HEK293 (cell line): ENCODE data around the gene TSEN2.

Experiments
- CTCF ChIP-seq: fragments of 450-650 bp; formaldehyde crosslinking; IDR thresholded peaks from 2 replicates; pipeline ENCODE4 v1.5.1; 2016; ENCODE audit warnings: missing biosample characterization, missing genetic modification characterization
- MYNN ChIP-seq: fragments of 450-650 bp; formaldehyde crosslinking; IDR thresholded peaks from 2 replicates; pipeline ENCODE4 v1.5.1; 2016; ENCODE audit warnings: missing biosample characterization, missing genetic modification characterization, borderline replicate concordance
- MZF1 ChIP-seq: fragments of 450-650 bp; formaldehyde crosslinking; IDR thresholded peaks from 2 replicates; pipeline ENCODE4 v1.5.1; 2017; ENCODE audit warnings: missing biosample characterization, missing genetic modification characterization, borderline replicate concordance
- PATZ1 ChIP-seq: fragments of 450-650 bp; formaldehyde crosslinking; IDR thresholded peaks from 2 replicates; pipeline ENCODE4 v1.5.1; 2016; ENCODE audit warnings: missing biosample characterization, missing genetic modification characterization
- ZFP37 ChIP-seq: fragments of 450-650 bp; formaldehyde crosslinking; IDR thresholded peaks from 2 replicates; pipeline ENCODE4 v1.5.1; 2016; ENCODE audit warnings: missing biosample characterization, missing genetic modification characterization
- ZNF114 ChIP-seq: fragments of 450-650 bp; formaldehyde crosslinking; IDR thresholded peaks from 2 replicates; pipeline ENCODE4 v1.5.0; 2017; ENCODE audit warnings: missing biosample characterization, missing genetic modification characterization
- ZNF133 ChIP-seq: fragments of 450-650 bp; formaldehyde crosslinking; IDR thresholded peaks from 2 replicates; pipeline ENCODE4 v1.5.1; 2016; ENCODE audit warnings: missing biosample characterization, missing genetic modification characterization
- ZNF155 ChIP-seq: fragments of 450-650 bp; formaldehyde crosslinking; IDR thresholded peaks from 2 replicates; pipeline ENCODE4 v1.5.1; 2016; ENCODE audit warnings: missing biosample characterization, missing genetic modification characterization
- ZNF280C ChIP-seq: fragments of 450-650 bp; formaldehyde crosslinking; IDR thresholded peaks from 2 replicates; pipeline ENCODE4 v1.5.1; 2016; ENCODE audit warnings: missing biosample characterization, missing genetic modification characterization
- ZNF510 ChIP-seq: fragments of 450-650 bp; formaldehyde crosslinking; IDR thresholded peaks from 2 replicates; pipeline ENCODE4 v1.5.1; 2018; ENCODE audit warnings: mild to moderate bottlenecking, missing genetic modification characterization, missing biosample characterization; ENCODE audit not compliant: insufficient replicate concordance
- ZNF830 ChIP-seq: fragments of 450-650 bp; IDR thresholded peaks from 2 replicates; pipeline ENCODE4 v1.5.0; 2018; ENCODE audit warnings: missing biosample characterization, missing genetic modification characterization, low read depth, mild to moderate bottlenecking, moderate library complexity

- no peak for TF ChIP-seq ZNF155 (tag by site-specific recombination)
- TF ChIP-seq MZF1 (tag by site-specific recombination) = no peak
- TF ChIP-seq ZNF114 (tag by site-specific recombination) = no peak
- no peak for TF ChIP-seq MYNN (tag by site-specific recombination)
- no peak for TF ChIP-seq ZFP37 (tag by site-specific recombination)
- TF ChIP-seq ZNF510 = no peak
- TF ChIP-seq CTCF = no peak
- TF ChIP-seq PATZ1 (tag by site-specific recombination) = no peak
- no peak for TF ChIP-seq ZNF830
- TF ChIP-seq ZNF280C (tag by site-specific recombination) = no peak
- no peak for TF ChIP-seq ZNF133
Measured at GRCh38 chr3:12568747-12569146, 84.5 kb downstream of the TSEN2 start.
